Ishikawa (cell line): ENCODE data around the gene BASP1.
A peak's percentile ranks its signal among the peaks of the same experiment; 100 is the strongest.

Experiments used
- CREB1 ChIP-seq: IDR thresholded peaks from 2 replicates; pipeline ENCODE4 v1.6.1; 2012; ENCODE audit warnings: low read depth
- TAF1 ChIP-seq: IDR thresholded peaks from 2 replicates; pipeline ENCODE4 v1.6.1; 2012; ENCODE audit warnings: low read depth, mild to moderate bottlenecking
- USF1 ChIP-seq: IDR thresholded peaks from 2 replicates; pipeline ENCODE4 v1.6.1; 2012

DNA sequence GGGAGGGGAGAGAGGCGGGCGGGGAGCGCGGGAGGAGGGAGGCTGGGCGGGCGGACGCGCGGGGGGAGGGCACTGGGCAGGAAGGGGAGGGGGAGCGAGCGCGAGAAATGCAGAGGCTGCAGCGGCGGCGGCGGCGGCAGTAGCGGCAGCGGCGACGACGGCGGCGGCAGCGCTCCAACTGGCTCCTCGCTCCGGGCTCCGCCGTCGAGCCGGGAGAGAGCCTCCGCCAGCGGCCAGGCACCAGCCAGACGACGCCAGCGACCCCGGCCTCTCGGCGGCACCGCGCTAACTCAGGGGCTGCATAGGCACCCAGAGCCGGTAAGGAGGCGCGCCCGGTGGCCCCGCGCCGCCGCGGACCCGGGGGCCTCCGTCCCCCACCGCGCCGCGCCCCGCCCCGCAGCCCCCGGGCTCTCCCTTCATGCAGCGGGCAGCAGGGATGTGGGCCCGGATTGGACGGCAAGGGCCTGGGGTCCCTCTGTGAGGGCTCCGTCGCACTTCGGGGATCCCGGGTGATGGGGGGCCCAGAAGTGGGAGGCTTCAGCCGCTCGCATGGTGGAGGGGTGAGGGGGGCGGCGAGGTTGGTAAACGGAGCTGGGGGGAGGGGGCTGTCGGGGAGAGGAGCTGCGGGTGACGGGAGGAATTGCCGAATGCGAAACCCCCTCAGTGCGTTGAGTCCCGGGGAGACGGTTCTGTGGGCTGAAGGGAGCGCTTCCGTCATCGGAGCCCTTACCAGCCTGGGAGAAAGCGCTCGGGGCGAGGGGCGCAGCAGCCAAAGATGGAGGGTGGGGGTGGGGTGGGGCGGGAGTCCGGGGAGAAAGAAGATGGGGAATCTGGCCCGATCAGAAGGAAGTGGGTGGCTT, at the start of gene BASP1:
- TF ChIP-seq TAF1 (peak; percentile 59; the same call in 1 of the 2 replicates), CREB1 (no peak), USF1 (no peak)
